HFF-Myc (cell line): ENCODE data around the gene DKC1.

ENCODE experiments used
- DNase-seq: peaks from one replicate; pipeline ENCODE4 v3.0.0-alpha.2; 2011; ENCODE audit warnings: low read depth; ENCODE audit errors: extremely low read depth
- H3K4me3 ChIP-seq: replicated peaks from 2 replicates; pipeline ENCODE4 v1.5.1; 2011; ENCODE audit warnings: low read depth, mild to moderate bottlenecking, control low read depth, low read length
- TF ChIP-seq, protein P1 (sequence below): IDR thresholded peaks from 2 replicates; pipeline ENCODE4 v1.5.1; 2012; ENCODE audit warnings: mild to moderate bottlenecking, low read depth, low read length, control low read depth; ENCODE audit errors: missing control alignments

Gene DKC1

DNA sequence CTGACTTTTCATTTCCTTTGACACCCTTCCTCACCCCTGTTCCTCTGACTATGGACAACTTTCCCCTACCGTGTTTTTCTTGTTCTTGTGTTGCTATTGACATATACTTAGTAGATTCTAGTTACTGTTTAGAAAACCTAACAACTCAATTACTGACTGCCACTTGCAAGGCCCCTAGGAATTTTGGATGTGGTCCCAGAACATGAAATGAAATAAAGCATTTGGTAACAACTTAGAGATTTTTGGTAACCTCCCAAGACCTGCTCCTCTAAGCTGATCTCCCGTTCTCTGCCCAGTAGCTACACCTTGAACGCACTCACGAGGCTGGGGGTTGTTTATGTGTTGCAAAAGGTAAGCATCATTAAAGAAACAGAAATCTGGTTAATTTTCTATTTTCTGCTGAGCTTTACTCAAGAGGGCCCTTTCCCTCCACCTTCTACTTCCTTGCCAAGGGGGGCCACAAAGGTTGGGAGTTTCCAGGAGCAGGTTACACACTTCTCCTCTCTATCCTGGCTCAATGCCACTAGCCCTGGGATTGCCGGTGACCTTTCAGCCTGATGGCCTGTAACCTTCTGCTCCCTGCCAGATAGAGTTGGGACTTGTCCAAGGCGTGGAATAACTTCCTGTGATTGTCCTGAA is 32.3 kb upstream of the DKC1 start:
- TF ChIP-seq, protein P1, sequence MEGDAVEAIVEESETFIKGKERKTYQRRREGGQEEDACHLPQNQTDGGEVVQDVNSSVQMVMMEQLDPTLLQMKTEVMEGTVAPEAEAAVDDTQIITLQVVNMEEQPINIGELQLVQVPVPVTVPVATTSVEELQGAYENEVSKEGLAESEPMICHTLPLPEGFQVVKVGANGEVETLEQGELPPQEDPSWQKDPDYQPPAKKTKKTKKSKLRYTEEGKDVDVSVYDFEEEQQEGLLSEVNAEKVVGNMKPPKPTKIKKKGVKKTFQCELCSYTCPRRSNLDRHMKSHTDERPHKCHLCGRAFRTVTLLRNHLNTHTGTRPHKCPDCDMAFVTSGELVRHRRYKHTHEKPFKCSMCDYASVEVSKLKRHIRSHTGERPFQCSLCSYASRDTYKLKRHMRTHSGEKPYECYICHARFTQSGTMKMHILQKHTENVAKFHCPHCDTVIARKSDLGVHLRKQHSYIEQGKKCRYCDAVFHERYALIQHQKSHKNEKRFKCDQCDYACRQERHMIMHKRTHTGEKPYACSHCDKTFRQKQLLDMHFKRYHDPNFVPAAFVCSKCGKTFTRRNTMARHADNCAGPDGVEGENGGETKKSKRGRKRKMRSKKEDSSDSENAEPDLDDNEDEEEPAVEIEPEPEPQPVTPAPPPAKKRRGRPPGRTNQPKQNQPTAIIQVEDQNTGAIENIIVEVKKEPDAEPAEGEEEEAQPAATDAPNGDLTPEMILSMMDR, result no peak
- DNase-seq, result no peak
- no peak overlapping the region for H3K4me3 ChIP-seq

DNA sequence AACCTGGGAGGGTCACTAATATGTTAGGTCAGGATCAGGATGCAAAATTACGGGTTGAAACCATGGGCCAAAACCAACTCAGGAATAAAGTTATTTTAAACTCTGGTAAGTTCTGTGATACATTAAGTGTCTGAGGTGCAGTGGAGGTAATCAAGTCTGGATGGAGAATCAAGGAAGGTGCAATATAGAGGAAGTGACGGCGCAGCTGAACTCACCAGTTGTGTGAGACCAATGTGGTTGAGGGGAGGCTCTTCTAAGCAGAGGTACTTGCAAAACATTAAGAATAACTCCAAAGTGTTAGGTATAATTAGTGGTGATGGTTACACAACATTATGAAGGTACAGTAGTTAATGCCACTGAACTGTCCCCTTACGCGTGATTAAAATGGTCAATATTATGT is 31.5 kb upstream of the DKC1 start:
- no peak for DNase-seq
- TF ChIP-seq, protein P1, result no peak
- no peak overlapping the region for H3K4me3 ChIP-seq

DNA sequence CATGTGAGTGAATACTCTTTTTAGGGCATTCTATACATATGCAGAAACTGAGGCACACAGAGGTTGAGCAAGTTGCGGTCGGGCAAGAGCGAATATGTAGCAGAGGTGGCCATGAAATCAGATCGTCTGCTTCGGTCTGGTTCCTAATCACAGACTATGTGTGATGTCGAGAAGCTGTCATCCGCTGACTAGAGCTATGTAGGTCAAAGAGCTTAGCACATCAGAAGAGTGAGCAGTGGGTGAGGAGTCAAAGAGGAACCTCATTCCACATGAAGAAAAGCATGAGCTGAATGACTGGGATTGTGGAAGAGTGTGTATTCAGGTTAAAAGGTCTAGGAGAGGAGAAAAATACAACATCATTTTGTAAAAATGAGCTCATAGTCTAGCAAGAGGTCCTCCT is 30.8 kb upstream of the DKC1 start:
- TF ChIP-seq, protein P1, result no peak
- H3K4me3 ChIP-seq, result no peak overlapping the region
- no peak for DNase-seq

DNA sequence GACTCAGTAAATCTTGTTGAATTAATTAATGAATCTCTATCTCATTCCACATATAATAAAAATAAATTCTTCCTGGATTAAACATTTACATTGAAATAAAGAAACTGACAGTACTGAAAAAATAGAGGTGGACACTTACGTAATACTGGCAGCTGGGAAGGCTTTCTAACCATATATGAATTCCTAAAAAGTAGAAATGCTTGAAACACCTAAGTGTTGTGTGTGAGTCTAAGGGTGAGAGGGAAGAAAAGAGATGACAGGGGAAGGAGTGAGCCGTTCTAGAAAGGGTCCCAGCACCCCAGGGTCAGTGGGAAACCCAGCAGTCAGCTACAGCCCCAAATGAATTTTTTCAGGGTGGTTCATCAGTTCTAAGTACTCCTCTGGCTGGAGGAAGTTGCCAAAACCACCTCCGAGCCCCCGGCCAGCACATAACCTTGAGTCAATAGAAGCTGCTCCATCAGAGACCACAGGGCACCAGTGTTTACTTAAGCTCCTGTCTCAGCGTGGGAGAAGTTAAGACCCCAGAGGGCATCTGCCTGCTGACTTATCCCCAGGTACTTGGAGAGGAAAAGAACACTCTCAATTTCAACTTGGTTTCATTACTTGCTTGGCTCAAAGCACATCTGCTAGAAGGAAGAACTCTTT is 30.1 kb upstream of the DKC1 start:
- TF ChIP-seq, protein P1, result no peak
- DNase-seq, result no peak
- H3K4me3 ChIP-seq, result no peak overlapping the region

DNA sequence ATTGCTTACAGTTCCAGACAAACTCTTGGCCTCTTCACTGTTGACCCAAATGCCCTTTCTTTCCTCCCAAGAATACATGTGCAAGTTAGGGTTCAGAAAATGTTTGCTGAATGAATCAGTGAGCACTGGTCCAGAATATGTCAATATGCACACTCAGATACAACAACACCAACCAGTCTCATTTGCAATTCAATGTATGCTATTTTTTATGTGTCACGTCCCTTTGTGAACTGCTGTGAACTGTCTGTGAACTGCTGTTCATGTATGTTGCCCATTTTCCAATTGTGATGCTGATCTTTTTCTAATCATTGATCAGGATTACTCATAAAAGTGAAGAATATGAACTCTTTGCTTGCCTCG is 29.6 kb upstream of the DKC1 start:
- no peak overlapping the region for H3K4me3 ChIP-seq
- TF ChIP-seq, protein P1, result no peak
- DNase-seq, result no peak

DNA sequence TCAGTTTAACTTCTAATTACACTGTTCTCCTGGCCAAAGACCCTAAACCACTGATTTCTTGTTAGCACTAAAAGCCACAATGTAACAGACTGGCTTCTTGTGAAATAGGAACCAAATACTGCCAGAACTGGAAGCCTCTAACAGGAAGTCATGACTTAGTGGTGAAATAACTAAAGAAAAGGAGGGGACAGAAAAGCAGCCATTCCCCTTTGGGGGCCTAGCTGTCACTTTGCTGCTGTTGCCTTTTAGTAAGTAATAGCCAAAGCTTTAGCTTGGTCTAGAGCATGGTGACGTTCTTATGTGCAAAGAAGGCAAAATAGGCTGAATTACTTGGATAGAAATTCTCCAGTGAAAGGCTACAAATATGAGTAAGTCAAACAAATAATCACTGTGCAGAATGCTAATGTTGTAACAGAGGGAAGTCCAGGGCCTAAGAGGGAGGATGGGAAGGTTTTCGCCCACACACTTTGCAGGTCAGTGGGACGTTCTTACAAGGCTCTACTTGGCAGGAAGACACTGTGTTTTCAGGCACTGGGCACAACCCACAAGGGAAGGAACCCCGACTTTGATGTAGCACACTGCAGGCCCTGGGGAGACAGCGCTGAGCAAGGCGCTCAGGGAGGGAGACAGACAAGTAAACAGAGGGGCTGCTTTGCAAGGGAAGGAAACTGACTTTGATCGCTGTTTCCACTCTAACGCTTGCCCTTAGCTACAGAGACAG is 28.4 kb upstream of the DKC1 start:
- DNase-seq, result no peak
- TF ChIP-seq, protein P1, result no peak
- H3K4me3 ChIP-seq, result no peak overlapping the region
